BE2C (cell line): Measurements from ENCODE around the gene SEC23IP.
A peak's percentile ranks its signal among the peaks of the same experiment; 100 is the strongest.
"Not testable (repeated sequence)": the region's sequence is repeated elsewhere in the genome, so short reads cannot be mapped to it uniquely, and the experiment has no call there.

Source experiments
- DNase-seq: peaks from one replicate; pipeline ENCODE4 v3.0.0-alpha.2; 2020
- H3K27me3 ChIP-seq: fragments of 250-450 bp; sonication (Bioruptor Pico); 2 replicates; pipeline ENCODE4 v1.5.1; 2020; ENCODE audit warnings: mild to moderate bottlenecking
- H3K36me3 ChIP-seq: fragments of 250-450 bp; sonication (Bioruptor Pico); 2 replicates; pipeline ENCODE4 v1.5.1; 2020; ENCODE audit warnings: mild to moderate bottlenecking
- H3K4me1 ChIP-seq: fragments of 250-450 bp; sonication (Bioruptor Pico); 2 replicates; pipeline ENCODE4 v1.5.1; 2020
- H3K4me3 ChIP-seq: 2 replicates; pipeline ENCODE4 v1.5.1; 2011; ENCODE audit warnings: low read depth, low read length
- H3K9me3 ChIP-seq: fragments of 250-450 bp; sonication (Bioruptor Pico); 2 replicates; pipeline ENCODE4 v1.5.1; 2020
- TF ChIP-seq, protein P1 (sequence below): IDR thresholded peaks from 2 replicates; pipeline ENCODE4 v1.5.1; 2012; ENCODE audit warnings: mild to moderate bottlenecking, low read depth, low read length

The SEC23IP gene

DNA sequence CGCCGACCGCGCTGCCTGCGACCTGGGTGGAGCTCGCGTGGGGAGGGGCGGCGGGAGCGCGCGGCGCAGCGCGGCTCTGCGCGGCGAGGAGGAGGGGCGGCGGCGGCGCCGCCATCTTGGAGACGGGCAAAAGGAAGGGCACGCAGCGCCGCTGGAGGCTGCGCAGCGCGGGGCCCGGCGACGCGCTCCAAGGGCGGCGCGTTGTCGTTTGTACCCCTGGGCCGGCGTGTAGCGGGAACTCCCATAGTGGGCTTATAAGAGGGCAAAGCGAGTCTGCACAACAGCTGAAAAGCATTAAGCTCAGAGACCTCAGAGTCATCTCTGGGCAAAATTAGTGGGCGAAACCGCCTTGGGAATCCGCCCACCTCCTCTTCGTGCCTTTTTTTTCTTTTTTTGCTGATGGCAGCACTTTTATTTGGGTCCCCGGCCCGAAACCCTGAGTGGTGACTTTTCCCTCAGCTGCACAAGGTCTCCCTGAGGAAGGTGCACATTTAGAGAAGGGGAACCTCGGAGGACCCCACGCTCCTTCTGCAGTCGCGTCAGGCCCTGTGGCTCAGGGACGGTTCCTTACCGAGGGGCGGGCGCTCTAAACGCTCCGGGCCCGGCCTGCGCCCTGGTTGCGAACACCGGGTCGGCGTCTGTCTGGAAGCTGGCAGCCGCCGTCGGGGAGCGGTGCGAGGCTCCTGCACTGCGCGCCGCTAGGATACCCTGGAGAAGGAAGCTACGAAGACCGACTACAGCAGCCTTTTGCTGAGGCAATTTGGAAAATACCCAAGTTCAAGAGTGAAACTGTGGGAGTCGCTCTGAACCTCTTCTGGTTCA lies 19.5 kb upstream of the SEC23IP start:
- peak; percentile 89 for DNase-seq
- TF ChIP-seq, protein P1, sequence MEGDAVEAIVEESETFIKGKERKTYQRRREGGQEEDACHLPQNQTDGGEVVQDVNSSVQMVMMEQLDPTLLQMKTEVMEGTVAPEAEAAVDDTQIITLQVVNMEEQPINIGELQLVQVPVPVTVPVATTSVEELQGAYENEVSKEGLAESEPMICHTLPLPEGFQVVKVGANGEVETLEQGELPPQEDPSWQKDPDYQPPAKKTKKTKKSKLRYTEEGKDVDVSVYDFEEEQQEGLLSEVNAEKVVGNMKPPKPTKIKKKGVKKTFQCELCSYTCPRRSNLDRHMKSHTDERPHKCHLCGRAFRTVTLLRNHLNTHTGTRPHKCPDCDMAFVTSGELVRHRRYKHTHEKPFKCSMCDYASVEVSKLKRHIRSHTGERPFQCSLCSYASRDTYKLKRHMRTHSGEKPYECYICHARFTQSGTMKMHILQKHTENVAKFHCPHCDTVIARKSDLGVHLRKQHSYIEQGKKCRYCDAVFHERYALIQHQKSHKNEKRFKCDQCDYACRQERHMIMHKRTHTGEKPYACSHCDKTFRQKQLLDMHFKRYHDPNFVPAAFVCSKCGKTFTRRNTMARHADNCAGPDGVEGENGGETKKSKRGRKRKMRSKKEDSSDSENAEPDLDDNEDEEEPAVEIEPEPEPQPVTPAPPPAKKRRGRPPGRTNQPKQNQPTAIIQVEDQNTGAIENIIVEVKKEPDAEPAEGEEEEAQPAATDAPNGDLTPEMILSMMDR, result no peak
- Histone ChIP-seq H3K4me3 (peak overlapping the region; percentile 90), H3K4me1 (peaks cover 2% of the 10 kb centered on the region; the same call in 1 of the 2 replicates), H3K27me3 (no peaks in the 10 kb centered on the region), H3K36me3 (no peaks in the 10 kb centered on the region; the same call in 1 of the 2 replicates), H3K9me3 (no peaks in the 10 kb centered on the region)

- TF ChIP-seq, protein P1, result no peak
- H3K9me3 ChIP-seq, result no peaks in the 10 kb centered on the region
- no peak overlapping the region for H3K4me3 ChIP-seq
- H3K4me1 ChIP-seq, result peaks cover 2% of the 10 kb centered on the region; the same call in 1 of the 2 replicates
- no peaks in the 10 kb centered on the region for H3K27me3 ChIP-seq
- DNase-seq, result no peak
- no peaks in the 10 kb centered on the region for H3K36me3 ChIP-seq
Measured at GRCh38 chr10:119878524-119878923, 14.0 kb upstream of the SEC23IP start.

DNA sequence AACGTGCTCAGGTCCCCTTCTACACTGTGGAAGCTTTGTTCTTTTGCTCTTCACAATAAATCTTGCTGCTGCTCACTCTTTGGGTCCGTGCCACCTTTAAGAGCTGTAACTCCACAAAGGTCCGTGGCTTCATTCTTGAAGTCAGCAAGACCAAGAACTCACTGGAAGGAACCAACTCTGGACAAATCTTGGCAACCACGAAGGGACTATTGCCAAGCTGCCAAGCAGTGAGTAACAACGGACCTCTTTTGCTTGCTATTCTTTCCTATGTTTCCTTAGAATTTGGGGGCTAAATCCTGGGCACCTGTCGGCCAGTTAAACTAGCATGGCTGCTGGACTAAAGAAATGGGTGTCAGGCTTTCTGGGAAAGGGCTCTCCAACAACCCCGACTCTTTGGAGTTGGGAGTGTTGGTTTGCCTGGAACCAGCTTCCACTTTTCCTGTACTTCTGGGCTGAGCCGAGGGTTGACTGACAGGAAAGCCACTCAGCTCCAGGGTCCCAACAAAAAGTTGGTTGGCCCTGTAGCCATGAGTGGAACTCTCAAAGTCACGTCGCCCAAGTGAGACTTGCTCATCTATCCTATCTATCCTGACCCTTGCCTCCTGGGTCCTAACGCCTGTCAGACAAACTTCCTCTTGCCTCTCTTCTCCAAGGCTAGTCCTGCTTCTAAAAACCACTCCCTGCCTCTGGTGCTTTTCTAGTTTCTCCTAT lies 8.5 kb upstream of the SEC23IP start:
- H3K4me1 ChIP-seq, H3K9me3 ChIP-seq, DNase-seq: not testable (repeated sequence)

GRCh38 chr10:119886070-119886469 lies 6.5 kb upstream of the SEC23IP start:
- H3K4me3 ChIP-seq, H3K36me3 ChIP-seq, H3K4me1 ChIP-seq, H3K9me3 ChIP-seq, DNase-seq, H3K27me3 ChIP-seq: not testable (repeated sequence)

More for the DNA sequence above, 8.5 kb upstream of the SEC23IP start:
- not testable (repeated sequence) for H3K36me3 ChIP-seq, H3K27me3 ChIP-seq, H3K4me3 ChIP-seq

DNA sequence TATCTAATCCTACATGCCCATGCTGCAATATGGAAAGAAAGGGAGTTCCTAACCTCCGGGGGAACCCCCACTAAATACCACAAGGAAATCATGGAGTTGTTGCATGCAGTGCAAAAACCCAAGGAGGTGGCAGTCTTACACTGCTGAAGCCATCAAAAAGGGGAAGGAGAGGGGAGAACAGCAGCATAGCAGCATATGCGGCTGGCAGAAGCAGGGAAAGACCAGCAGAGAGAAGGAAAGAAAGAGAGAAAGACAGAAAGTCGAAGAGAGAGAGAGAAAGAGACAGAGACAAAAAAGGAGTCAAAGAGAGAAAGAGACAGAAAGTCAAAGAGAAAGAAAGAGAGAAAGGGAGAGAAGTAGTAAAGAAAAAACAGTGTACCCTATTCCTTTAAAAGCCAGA lies 3.8 kb upstream of the SEC23IP start:
- not testable (repeated sequence) for H3K9me3 ChIP-seq, H3K27me3 ChIP-seq, H3K4me3 ChIP-seq, H3K36me3 ChIP-seq, DNase-seq, H3K4me1 ChIP-seq

GRCh38 chr10:119889201-119889600 lies 3.3 kb upstream of the SEC23IP start:
- not testable (repeated sequence) for H3K36me3 ChIP-seq, H3K27me3 ChIP-seq, H3K4me3 ChIP-seq, H3K9me3 ChIP-seq, DNase-seq, H3K4me1 ChIP-seq

GRCh38 chr10:119890307-119890706 lies 2.2 kb upstream of the SEC23IP start:
- H3K36me3 ChIP-seq, H3K4me3 ChIP-seq, H3K4me1 ChIP-seq, DNase-seq, H3K27me3 ChIP-seq, H3K9me3 ChIP-seq: not testable (repeated sequence)

DNA sequence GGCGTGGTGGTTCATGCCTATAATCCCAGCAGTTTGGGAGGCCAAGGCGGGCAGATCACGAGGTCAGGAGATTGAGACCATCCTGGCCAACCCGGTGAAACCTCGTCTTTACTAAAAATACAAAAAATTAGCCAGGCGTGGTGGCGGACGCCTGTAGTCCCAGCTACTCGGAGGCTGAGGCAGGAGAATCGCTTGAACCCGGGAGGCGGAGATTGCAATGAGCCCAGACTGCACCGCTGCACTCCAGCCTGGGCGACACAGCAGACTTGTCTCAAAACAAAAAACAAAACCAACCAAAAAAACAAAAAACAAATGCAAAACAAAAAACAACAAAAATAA lies 712 bp upstream of the SEC23IP start:
- H3K36me3 ChIP-seq, H3K9me3 ChIP-seq, H3K27me3 ChIP-seq, DNase-seq, H3K4me1 ChIP-seq: not testable (repeated sequence)
- H3K4me3 ChIP-seq, result peak overlapping the region; percentile 70

DNA sequence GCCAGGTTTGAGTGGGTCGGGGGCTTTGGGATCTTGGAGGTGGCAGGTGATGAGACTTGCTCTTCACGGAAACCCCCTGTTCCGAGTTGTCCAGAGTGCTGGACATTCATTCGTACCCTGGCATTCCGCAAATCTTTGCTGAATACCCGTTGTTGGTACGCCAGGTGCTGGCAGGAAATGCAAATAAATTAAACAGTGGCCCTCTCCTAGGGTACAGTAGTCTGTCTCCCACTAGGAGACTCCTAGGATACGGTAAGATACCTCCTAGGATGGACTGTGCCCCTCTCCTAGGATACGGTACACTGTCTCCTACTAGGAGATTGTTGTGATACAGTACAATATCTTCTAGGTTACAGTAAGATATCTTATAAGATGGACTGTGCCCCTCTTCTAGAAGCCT lies 544 bp downstream of the SEC23IP start:
- no peaks in the 10 kb centered on the region for H3K9me3 ChIP-seq
- H3K27me3 ChIP-seq, result no peaks in the 10 kb centered on the region
- no peak for DNase-seq

More for the DNA sequence above, 544 bp downstream of the SEC23IP start:
- TF ChIP-seq, protein P1, result no peak
- Histone ChIP-seq H3K36me3 (no peaks in the 10 kb centered on the region; the same call in 1 of the 2 replicates), H3K4me1 (peaks cover 9% of the 10 kb centered on the region), H3K4me3 (peak overlapping the region; percentile 70)
